Gastrocnemius medialis (tissue), 4 donors: ENCODE results near the gene TPSAB1. TPM values are rescaled to one million over a fixed set of nuclear protein-coding genes. Genes with fewer than 3 reads are reported as not detected.
"Not testable (repeated sequence)": the region's sequence is repeated elsewhere in the genome, so short reads cannot be mapped to it uniquely, and the experiment has no call there.

Source experiments
- ATAC-seq, 2 donors: fragments of 150-250 bp; one replicate each; pipeline ENCODE4 v1.9.1; 2016
- DNase-seq, 2 donors: peaks; one replicate each; pipeline ENCODE4 v3.0.0-alpha.2; 2019
- H3K27ac ChIP-seq, 4 donors: fragments of 200-600 bp; sonication (generic); 1 replicate in 1 of 4; 2 replicates in 3 of 4; pipeline ENCODE4 v1.5.1; 2016 to 2018; ENCODE audit warnings: mild to moderate bottlenecking in 2 of 4, moderate library complexity in 1 of 4
- H3K27me3 ChIP-seq, 3 donors: fragments of 200-600 bp; sonication (generic) in 2 of 3; 1 replicate in 1 of 3; 2 replicates in 2 of 3; pipeline versions ENCODE4 v1.5.1 to v1.6.0; 2016 to 2019; ENCODE audit warnings: mild to moderate bottlenecking in 1 of 3, moderate library complexity in 1 of 3
- H3K36me3 ChIP-seq, 2 donors: fragments of 200-600 bp; sonication (generic) in 1 of 2; one replicate each; pipeline ENCODE4 v1.5.1; 2017 to 2018
- H3K4me1 ChIP-seq, 2 donors: fragments of 200-600 bp; sonication (generic) in 1 of 2; one replicate each; pipeline ENCODE4 v1.5.1; 2016 to 2017; ENCODE audit warnings: mild to moderate bottlenecking in 2 of 2
- H3K4me3 ChIP-seq, 4 donors: fragments of 200-600 bp; sonication (generic) in 3 of 4; 1 replicate in 1 of 4; 2 replicates in 3 of 4; pipeline ENCODE4 v1.5.1; 2016 to 2019; ENCODE audit warnings: mild to moderate bottlenecking in 2 of 4
- H3K9me3 ChIP-seq, 3 donors: fragments of 200-600 bp; sonication (generic) in 2 of 3; 1 replicate in 1 of 3; 2 replicates in 2 of 3; pipeline ENCODE4 v1.5.1; 2016 to 2019
- POLR2A ChIP-seq, 2 donors: fragments of 450-650 bp; IDR thresholded peaks; one replicate each; pipeline ENCODE4 v1.6.1; 2017; ENCODE audit warnings: antibody characterized with exemption in 2 of 2, mild to moderate bottlenecking in 2 of 2, moderate library complexity in 2 of 2
- in situ Hi-C, 4 donors: fragments of 200-750 bp; cut with MboI; loops; one replicate each; pipeline versions ENCODE4 v1.15.0 to v1.8.0; 2017; ENCODE audit warnings: low sequenced_read_pairs in 4 of 4
- intact Hi-C: fragments of 100-400 bp; cut with DNase I; formaldehyde crosslinking; loops from one replicate; pipeline ENCODE4 v1.15.1; 2023; ENCODE audit warnings: low total_unique reads
- total RNA-seq, 4 donors: library from RNA; depleted of rRNA; stranded (reverse); fragments of >200 nt; gene quantifications; one replicate each; pipeline versions ENCODE4 v1.1.0 to v1.2.3, GENCODE V29; 2016
- TF ChIP-seq, protein P1 (sequence below), 5 experiments: fragments of 450-650 bp in 3 of 5; fragments of 200-600 bp in 2 of 5; sonication (generic) in 2 of 5; IDR thresholded peaks in 4 of 5; conservative IDR thresholded peaks in 1 of 5; 1 replicate in 4 of 5; 2 replicates in 1 of 5; pipeline ENCODE4 v1.5.1; 2016 to 2019; ENCODE audit warnings: antibody characterized with exemption in 5 of 5, mild to moderate bottlenecking in 3 of 5, moderate library complexity in 3 of 5

The TPSAB1 gene
- total RNA-seq = 10 to 100 TPM in 1 of 4 donors, 1 to 10 TPM in 3; 3.3 to 14.9 (median 7.8) TPM

DNA sequence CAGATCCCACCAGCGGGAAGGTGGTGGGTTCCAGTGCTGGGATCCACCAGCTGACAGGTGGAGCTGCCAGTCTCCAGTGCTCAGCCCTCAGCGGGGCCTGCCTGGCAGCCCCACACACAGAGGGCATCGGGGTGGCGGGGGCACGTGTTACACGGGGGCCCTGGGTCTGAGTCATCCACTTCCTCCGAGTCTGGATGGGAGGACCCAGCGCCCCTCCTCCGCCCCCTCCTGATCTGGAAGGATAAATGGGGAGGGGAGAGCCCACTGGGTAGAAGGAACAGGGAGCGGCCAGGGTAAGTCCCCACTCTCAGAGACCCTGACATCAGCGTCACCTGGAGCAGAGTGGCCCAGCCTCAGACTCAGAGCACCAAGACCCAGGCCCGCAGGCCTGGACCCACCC, at the start of gene TPSAB1:
Gene TPSAB1, plus strand, starts transcription at position 270 of the 400 bp plus-strand sequence. CDS start 234 bp downstream, outside the sequence.
- in situ Hi-C loops, H3K27ac ChIP-seq, H3K4me3 ChIP-seq, H3K36me3 ChIP-seq, H3K9me3 ChIP-seq, intact Hi-C loops, H3K27me3 ChIP-seq, DNase-seq, H3K4me1 ChIP-seq, ATAC-seq: not testable (repeated sequence)

GRCh38 chr16:1190789-1191188, 49.7 kb upstream of the TPSAB1 start:
- H3K27ac ChIP-seq, H3K36me3 ChIP-seq, intact Hi-C loops, H3K4me3 ChIP-seq, H3K9me3 ChIP-seq, DNase-seq, ATAC-seq, in situ Hi-C loops, H3K4me1 ChIP-seq: not testable (repeated sequence)
- peaks cover 3 to 14% (median 3%) of the 10 kb centered on the region in 3 donors for H3K27me3 ChIP-seq

DNA sequence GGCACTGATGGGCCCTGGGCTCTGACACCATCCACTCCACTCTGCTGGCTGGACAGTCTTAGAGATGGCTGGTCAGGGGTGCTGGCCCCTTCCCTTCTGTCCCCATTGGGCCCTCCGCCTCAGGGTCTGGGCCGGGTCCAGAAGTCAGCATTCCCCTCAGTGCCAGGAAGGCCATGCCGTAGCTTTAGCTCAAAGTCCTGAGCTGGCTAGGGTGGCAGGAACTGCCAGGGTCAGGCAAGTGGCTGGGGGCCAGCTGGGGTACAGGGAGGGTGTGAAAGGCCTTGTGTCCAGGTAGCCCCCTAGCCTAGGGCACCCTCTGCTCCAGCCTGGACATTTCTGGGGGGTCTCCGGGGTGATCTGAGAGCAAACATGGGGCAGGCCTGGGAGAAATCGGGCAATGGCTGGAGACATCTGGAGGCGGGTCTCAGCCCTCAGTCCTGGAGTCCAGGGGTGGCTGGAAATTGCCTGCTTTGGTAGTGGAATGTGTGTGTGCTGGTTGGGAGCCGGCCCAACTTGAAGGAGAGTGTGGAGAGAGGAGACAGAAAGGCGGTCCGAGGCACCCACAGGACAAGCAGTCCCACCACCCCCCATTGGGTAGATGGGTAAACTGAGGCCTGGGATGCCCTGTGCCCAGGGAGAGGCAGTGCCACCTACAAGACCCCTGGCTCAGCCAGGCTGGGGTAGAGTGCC, 48.0 kb upstream of the TPSAB1 start:
- Histone ChIP-seq H3K27ac (no peak overlapping the region), H3K27me3 (peaks cover 3 to 18% (median 7%) of the 10 kb centered on the region in 3 donors), H3K36me3 (no peaks in the 10 kb centered on the region), H3K4me3 (no peak overlapping the region), H3K4me1 (no peaks in the 10 kb centered on the region), H3K9me3 (no peaks in the 10 kb centered on the region)
- intact Hi-C loops = no loop called here
- ATAC-seq (no peak), DNase-seq (no peak)
- in situ Hi-C loops = no loop called here
- no peak for TF ChIP-seq POLR2A (IDR thresholded peaks at IDR 0.05)
- TF ChIP-seq, protein P1, sequence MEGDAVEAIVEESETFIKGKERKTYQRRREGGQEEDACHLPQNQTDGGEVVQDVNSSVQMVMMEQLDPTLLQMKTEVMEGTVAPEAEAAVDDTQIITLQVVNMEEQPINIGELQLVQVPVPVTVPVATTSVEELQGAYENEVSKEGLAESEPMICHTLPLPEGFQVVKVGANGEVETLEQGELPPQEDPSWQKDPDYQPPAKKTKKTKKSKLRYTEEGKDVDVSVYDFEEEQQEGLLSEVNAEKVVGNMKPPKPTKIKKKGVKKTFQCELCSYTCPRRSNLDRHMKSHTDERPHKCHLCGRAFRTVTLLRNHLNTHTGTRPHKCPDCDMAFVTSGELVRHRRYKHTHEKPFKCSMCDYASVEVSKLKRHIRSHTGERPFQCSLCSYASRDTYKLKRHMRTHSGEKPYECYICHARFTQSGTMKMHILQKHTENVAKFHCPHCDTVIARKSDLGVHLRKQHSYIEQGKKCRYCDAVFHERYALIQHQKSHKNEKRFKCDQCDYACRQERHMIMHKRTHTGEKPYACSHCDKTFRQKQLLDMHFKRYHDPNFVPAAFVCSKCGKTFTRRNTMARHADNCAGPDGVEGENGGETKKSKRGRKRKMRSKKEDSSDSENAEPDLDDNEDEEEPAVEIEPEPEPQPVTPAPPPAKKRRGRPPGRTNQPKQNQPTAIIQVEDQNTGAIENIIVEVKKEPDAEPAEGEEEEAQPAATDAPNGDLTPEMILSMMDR (IDR thresholded peaks at IDR 0.05 in 4 of 5, conservative IDR thresholded peaks at IDR 0.05 in 1 of 5) = no peak

GRCh38 chr16:1193143-1193824, 47.2 kb upstream of the TPSAB1 start:
- in situ Hi-C loops (no loop called here), intact Hi-C loops (no loop called here)
- H3K9me3 ChIP-seq = no peaks in the 10 kb centered on the region
- no peaks in the 10 kb centered on the region for H3K36me3 ChIP-seq
- H3K4me1 ChIP-seq = no peaks in the 10 kb centered on the region
- ATAC-seq = no peak
- peaks cover 3 to 18% (median 8%) of the 10 kb centered on the region in 3 donors for H3K27me3 ChIP-seq
- no peak overlapping the region for H3K4me3 ChIP-seq
- no peak overlapping the region for H3K27ac ChIP-seq
- TF ChIP-seq POLR2A (IDR thresholded peaks at IDR 0.05) = no peak
- TF ChIP-seq, protein P1 (IDR thresholded peaks at IDR 0.05 in 4 of 5, conservative IDR thresholded peaks at IDR 0.05 in 1 of 5) = no peak
- DNase-seq = no peak

GRCh38 chr16:1193825-1194581, 46.5 kb upstream of the TPSAB1 start:
- in situ Hi-C loops (no loop called here), intact Hi-C loops (loop anchor here (1.0 kb wide), 1 partner anchor 88 kb away; no protein-coding TSS in a partner anchor)
- Histone ChIP-seq H3K27ac (no peak overlapping the region), H3K27me3 (peaks cover 3 to 18% (median 8%) of the 10 kb centered on the region in 3 donors), H3K4me1 (no peaks in the 10 kb centered on the region), H3K9me3 (no peaks in the 10 kb centered on the region), H3K4me3 (no peak overlapping the region), H3K36me3 (no peaks in the 10 kb centered on the region)
- TF ChIP-seq, protein P1 (IDR thresholded peaks at IDR 0.05 in 4 of 5, conservative IDR thresholded peaks at IDR 0.05 in 1 of 5) = no peak
- no peak for TF ChIP-seq POLR2A (IDR thresholded peaks at IDR 0.05)
- DNase-seq = no peak
- no peak for ATAC-seq
